Ovary (tissue), 9 donors: ENCODE results near the gene WFIKKN1. TPM values are rescaled to one million over a fixed set of nuclear protein-coding genes. Genes with fewer than 3 reads are reported as not detected.

Experiments used
- DNase-seq, 5 donors: peaks; one replicate each; pipeline ENCODE4 v3.0.0-alpha.2; 2019 to 2020
- H3K27ac ChIP-seq, 2 donors: fragments of 200-600 bp; one replicate each; pipeline versions ENCODE4 v1.5.1 to v1.8.0; 2019 to 2022
- H3K27me3 ChIP-seq: fragments of 200-600 bp; one replicate; pipeline ENCODE4 v1.8.0; 2022
- H3K36me3 ChIP-seq: fragments of 200-600 bp; sonication (generic); one replicate; pipeline ENCODE4 v1.5.1; 2019
- H3K4me1 ChIP-seq: one replicate; pipeline ENCODE4 v1.8.1; 2013; ENCODE audit warnings: mild to moderate bottlenecking, moderate library complexity; ENCODE audit not compliant: insufficient read depth
- H3K4me3 ChIP-seq: fragments of 200-600 bp; sonication (generic); one replicate; pipeline ENCODE4 v1.5.1; 2017
- H3K9me3 ChIP-seq, 2 donors: fragments of 200-600 bp in 1 of 2; sonication (generic) in 1 of 2; one replicate each; pipeline versions ENCODE4 v1.5.1 to v1.8.1; 2013 to 2019; ENCODE audit warnings: mild to moderate bottlenecking in 1 of 2, moderate library complexity in 1 of 2
- EP300 ChIP-seq: sonication (generic); formaldehyde crosslinking; IDR thresholded peaks from one replicate; pipeline ENCODE4 v1.6.1; 2017; ENCODE audit warnings: antibody characterized with exemption
- POLR2A ChIP-seq: fragments of 450-650 bp; IDR thresholded peaks from one replicate; pipeline ENCODE4 v1.6.1; 2017; ENCODE audit warnings: antibody characterized with exemption, mild to moderate bottlenecking, moderate library complexity
- WGBS, 3 donors: extraction: QIAGEN DNeasy Blood & Tissue Kit in 1 of 3; methylation state at CpG; one replicate each; pipeline versions ENCODE4 v1.1.5 to v1.1.7; 2013 to 2017; 5-methylcytosine and 5-hydroxymethylcytosine counted together
- intact Hi-C, 4 donors: fragments of 100-400 bp; cut with DNase I; formaldehyde crosslinking; loops; one replicate each; pipeline versions ENCODE4 v1.11.0 to v1.15.1; 2022 to 2023
- polyA plus RNA-seq, 2 donors: library from polyadenylated mRNA; stranded (reverse); fragments of 200-250 nt in 1 of 2; fragments of 350-450 nt in 1 of 2; fragmentation: Illumina TruSeq in 1 of 2; extraction: RNeasy Lipid Tissue Mini Kit (QIAGEN cat#74804) in 1 of 2; gene quantifications; one replicate each; pipeline ENCODE4 v1.2.3, GENCODE V29; 2013 to 2014
- total RNA-seq, 7 donors: library from RNA; depleted of rRNA in 2 of 7; stranded (reverse); fragments of >200 nt in 2 of 7; fragmentation: NEBNext Ultra II Directional in 3 of 7; extraction: Animal tissue kit (Norgen Biotek cat#: 25700) in 3 of 7; gene quantifications; one replicate each; pipeline versions ENCODE4 v1.1.0 to v1.2.4, GENCODE V29; 2016 to 2023
- TF ChIP-seq, protein P1 (sequence below), 3 donors: fragments of 450-650 bp in 2 of 3; fragments of 200-600 bp in 1 of 3; IDR thresholded peaks; one replicate each; pipeline versions ENCODE4 v1.5.1 to v1.8.0; 2016 to 2022; ENCODE audit warnings: antibody characterized with exemption in 3 of 3, mild to moderate bottlenecking in 1 of 3
- donor health status: DM: no; HTN: no; CAD: no; lungs with moderate emphysema.
- donor health status: DM: no; HTN: no; CAD: no.
- donor health status: Bipolar disorder and iron deficiency.
- donor health status: DM: yes; HTN: yes; CAD: no.
- donor health status: DM: no; HTN: no; CAD: no.
- donor health status: DM: yes; HTN: yes; CAD: no.

Gene WFIKKN1
- total and polyA plus RNA-seq, 9 donors: 0.10 to 2.6 (median 1.1) TPM

DNA sequence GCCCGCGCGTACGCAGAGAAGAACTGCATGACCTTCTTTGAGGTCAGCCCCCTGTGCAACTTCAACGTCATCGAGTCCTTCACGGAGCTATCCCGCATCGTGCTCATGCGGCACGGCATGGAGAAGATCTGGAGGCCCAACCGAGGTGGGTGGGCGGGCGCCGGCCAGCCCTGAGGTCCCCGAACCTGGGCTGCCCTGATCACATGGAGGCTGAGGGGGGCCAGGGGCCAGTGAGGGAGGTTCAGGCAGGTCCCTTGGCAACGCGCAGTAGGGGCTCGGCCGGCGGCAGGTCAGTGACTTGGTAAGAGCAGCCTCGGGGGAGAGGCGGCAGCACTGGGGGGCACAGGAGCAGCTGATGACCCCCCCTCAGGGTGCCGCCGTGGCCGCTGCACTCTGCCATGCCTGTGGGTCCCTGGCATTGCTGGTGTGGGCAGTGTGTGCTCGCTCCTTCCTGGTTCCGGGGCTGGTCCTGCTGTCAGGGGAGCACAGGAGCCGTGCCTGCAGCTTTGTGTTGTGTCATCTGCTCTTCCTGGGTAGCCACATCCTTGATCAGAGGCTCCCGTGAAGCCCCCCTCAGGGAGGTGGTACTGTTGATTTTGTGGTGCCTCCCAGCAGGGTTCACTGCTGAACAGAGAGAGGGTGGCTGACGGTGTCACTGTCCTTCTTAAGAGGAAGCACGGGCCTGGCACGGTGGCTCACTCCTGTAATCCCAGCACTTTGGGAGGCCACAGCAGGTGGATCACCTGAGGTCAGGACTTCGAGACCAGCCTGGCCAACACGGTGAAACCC lies 4.6 kb upstream of the WFIKKN1 start:
- Histone ChIP-seq H3K4me1 (peaks cover 16% of the 10 kb centered on the region), H3K36me3 (no peaks in the 10 kb centered on the region), H3K9me3 (no peaks in the 10 kb centered on the region), H3K27me3 (no peaks in the 10 kb centered on the region), H3K4me3 (no peak overlapping the region), H3K27ac (peak overlapping the region in 1 of 2 donors; percentile 24)
- TF ChIP-seq EP300: no peak
- TF ChIP-seq, protein P1, sequence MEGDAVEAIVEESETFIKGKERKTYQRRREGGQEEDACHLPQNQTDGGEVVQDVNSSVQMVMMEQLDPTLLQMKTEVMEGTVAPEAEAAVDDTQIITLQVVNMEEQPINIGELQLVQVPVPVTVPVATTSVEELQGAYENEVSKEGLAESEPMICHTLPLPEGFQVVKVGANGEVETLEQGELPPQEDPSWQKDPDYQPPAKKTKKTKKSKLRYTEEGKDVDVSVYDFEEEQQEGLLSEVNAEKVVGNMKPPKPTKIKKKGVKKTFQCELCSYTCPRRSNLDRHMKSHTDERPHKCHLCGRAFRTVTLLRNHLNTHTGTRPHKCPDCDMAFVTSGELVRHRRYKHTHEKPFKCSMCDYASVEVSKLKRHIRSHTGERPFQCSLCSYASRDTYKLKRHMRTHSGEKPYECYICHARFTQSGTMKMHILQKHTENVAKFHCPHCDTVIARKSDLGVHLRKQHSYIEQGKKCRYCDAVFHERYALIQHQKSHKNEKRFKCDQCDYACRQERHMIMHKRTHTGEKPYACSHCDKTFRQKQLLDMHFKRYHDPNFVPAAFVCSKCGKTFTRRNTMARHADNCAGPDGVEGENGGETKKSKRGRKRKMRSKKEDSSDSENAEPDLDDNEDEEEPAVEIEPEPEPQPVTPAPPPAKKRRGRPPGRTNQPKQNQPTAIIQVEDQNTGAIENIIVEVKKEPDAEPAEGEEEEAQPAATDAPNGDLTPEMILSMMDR (IDR thresholded peaks at IDR 0.05): no peak
- no peak for TF ChIP-seq POLR2A
- 90 to 94% (median 94%) methylated on average over 28 to 35 of the region's 35 CpGs for WGBS, 3 donors
- peak in 1 of 5 donors; percentile 20 for DNase-seq
- intact Hi-C loops: loop anchor here in 1 of 4 donors (5.0 kb wide), 1 partner anchor 34 kb away; the partner anchor contains the start of gene RAB40C

- H3K4me1 ChIP-seq: peaks cover 16% of the 10 kb centered on the region
- H3K4me3 ChIP-seq: no peak overlapping the region
- TF ChIP-seq POLR2A (no peak), EP300 (no peak)
- TF ChIP-seq, protein P1 (IDR thresholded peaks at IDR 0.05): no peak
- H3K9me3 ChIP-seq: no peaks in the 10 kb centered on the region
- DNase-seq: peak; percentile 71 to 89 (median 77)
- H3K27me3 ChIP-seq: no peaks in the 10 kb centered on the region
- no peaks in the 10 kb centered on the region for H3K36me3 ChIP-seq
- intact Hi-C loops: loop anchor here in 1 of 4 donors (5.0 kb wide), 1 partner anchor 35 kb away; the partner anchor contains the start of gene RAB40C
- 56 to 76% (median 72%) methylated on average over 28 to 29 of the region's 29 CpGs for WGBS, 3 donors
- H3K27ac ChIP-seq: peak overlapping the region in 1 of 2 donors; percentile 24
These were observed 3.9 kb upstream of the WFIKKN1 start for GRCh38 chr16:626787-627453.

DNA sequence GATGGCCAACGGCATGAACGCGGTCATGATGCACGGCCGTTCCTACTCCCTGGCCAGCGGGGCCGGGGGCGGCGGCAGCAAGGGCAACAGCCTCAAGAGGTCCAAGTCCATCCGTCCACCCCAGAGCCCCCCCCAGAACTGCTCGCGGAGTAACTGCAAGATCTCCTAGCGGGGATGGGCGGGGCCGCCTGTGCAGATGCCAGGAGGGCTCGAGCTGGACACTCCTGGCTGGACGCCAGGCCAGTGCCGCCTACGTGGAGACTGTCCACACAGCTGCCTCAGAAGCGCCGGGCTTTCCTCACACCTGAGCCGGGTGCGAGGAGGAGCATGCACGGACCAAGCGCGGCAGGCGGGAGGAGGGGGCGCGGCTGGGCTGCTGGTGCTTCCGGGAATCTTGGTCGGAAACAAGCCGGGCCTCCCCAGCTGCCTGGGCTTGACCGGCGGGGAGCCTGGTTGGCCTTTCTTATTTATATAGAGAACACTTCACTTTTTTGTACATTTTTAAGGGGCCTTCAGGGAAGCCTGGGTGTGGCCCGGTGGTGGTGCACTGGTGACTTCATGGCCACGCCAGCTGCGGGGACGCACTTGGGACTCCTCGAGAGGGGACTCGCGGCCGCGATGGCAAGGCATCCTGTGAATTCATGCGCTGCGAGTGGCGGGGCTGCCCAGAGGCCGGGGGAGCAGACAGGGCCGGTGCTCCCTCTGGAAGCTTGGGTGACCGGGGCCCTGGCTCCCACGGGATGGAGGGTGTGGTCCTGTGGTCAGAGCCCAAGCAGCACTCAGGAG lies 3.1 kb upstream of the WFIKKN1 start:
- H3K27ac ChIP-seq: no peak overlapping the region
- intact Hi-C loops: loop anchor here in 1 of 4 donors (5.0 kb wide), 1 partner anchor 35 kb away; the partner anchor contains the start of gene RAB40C
- 82 to 86% (median 83%) methylated on average over 50 of the region's 50 CpGs for WGBS, 3 donors
- no peaks in the 10 kb centered on the region for H3K27me3 ChIP-seq
- DNase-seq: peak; percentile 46 to 70 (median 61)
- H3K36me3 ChIP-seq: no peaks in the 10 kb centered on the region
- TF ChIP-seq POLR2A: no peak
- TF ChIP-seq, protein P1 (IDR thresholded peaks at IDR 0.05): no peak
- no peak for TF ChIP-seq EP300
- H3K4me3 ChIP-seq: no peak overlapping the region
- H3K9me3 ChIP-seq: no peaks in the 10 kb centered on the region
- peaks cover 16% of the 10 kb centered on the region for H3K4me1 ChIP-seq
